ENCODE measurements around the gene KLK10. TPM values are rescaled to one million over a fixed set of nuclear protein-coding genes. Genes with fewer than 3 reads are reported as not detected.

Gene KLK10
- total RNA-seq, 2 experiments from 2014 or later = not detected

DNA sequence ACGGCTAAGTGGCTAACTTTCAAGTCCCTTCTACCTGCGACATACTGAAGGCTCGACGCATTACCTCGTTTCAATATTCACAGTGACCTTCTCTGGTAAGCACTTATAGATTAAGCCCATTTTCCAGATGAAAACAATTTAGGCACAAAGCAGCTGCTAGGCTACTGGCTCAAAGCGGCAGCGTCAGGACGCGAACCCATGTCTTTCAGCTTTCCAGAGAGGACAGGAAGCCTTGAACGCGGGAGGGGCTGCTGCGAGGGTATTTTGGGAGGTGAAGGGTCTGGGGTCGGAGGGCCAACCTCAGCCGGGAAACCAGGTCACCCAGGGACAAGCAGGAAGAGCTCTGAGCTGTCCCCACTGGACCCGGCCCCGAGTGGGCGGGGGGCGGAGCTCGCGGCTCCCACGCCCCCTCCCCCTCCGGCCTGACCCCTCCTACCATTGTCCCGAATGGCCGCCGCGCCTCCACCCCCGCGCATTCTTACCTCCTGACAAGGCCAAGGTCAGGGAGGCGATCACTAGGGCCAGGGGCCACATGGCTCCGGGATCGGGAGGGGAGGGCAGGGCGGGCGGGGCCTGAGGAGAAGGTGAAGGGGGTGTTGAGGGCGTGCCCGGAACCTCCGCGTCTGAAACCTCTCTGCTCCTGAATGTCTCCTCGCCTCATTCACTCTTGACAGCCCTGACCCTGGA, 45.2 kb upstream of the KLK10 start, which contains the start of gene KLK13:
Gene KLK13, minus strand, starts transcription at position 559 of the 687 bp plus-strand sequence. Its CDS starts 25 bp downstream, at position 534.
- Histone ChIP-seq H3K9me3 (ENCODE audit: control insufficient read depth in 1 of 2, insufficient read depth in 1 of 2, low read length in 2 of 2) (peaks cover 0 to 9% of the 10 kb centered on the region in 2 experiments), H3K4me3 (ENCODE audit: low read length) (peak within 1 kb of the TSS; percentile 6), H3K36me3 (ENCODE audit: insufficient read depth, low read length) (no peaks in the 10 kb centered on the region), H3K4me1 (ENCODE audit: insufficient read depth, low read length) (peaks cover 3% of the 10 kb centered on the region), H3K27me3 (ENCODE audit: control insufficient read depth in 1 of 2, insufficient read depth in 2 of 2, low read length in 2 of 2) (peaks cover 25 to 60% of the 10 kb centered on the region in 2 experiments), H3K27ac (ENCODE audit: low read depth in 1 of 2, low read length in 2 of 2) (no peak within 1 kb of the TSS)
- Mint-ChIP-seq H3K36me3 (ENCODE audit: low read depth) (no peaks in the 10 kb centered on the region), H3K27ac (no peak within 1 kb of the TSS), H3K4me3 (peak within 1 kb of the TSS; percentile 70), H3K27me3 (peaks cover 61% of the 10 kb centered on the region), H3K4me1 (ENCODE audit: low read depth) (no peaks in the 10 kb centered on the region), H3K9me3 (no peaks in the 10 kb centered on the region)
- intact Hi-C loops (cut with DNase I, micrococcal nuclease) = no loop called here
- ChIA-PET CTCF (interaction anchor here (0.7 kb wide), 1 partner anchor 48 kb away, joined by 3 read pairs; no protein-coding TSS in a partner anchor), POLR2A (no interaction called here)
- TF ChIP-seq, protein P1, sequence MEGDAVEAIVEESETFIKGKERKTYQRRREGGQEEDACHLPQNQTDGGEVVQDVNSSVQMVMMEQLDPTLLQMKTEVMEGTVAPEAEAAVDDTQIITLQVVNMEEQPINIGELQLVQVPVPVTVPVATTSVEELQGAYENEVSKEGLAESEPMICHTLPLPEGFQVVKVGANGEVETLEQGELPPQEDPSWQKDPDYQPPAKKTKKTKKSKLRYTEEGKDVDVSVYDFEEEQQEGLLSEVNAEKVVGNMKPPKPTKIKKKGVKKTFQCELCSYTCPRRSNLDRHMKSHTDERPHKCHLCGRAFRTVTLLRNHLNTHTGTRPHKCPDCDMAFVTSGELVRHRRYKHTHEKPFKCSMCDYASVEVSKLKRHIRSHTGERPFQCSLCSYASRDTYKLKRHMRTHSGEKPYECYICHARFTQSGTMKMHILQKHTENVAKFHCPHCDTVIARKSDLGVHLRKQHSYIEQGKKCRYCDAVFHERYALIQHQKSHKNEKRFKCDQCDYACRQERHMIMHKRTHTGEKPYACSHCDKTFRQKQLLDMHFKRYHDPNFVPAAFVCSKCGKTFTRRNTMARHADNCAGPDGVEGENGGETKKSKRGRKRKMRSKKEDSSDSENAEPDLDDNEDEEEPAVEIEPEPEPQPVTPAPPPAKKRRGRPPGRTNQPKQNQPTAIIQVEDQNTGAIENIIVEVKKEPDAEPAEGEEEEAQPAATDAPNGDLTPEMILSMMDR (IDR thresholded peaks at IDR 0.05) = no peak
- ATAC-seq (ENCODE audit: poor library complexity) (no peak), DNase-seq (no peak)

DNA sequence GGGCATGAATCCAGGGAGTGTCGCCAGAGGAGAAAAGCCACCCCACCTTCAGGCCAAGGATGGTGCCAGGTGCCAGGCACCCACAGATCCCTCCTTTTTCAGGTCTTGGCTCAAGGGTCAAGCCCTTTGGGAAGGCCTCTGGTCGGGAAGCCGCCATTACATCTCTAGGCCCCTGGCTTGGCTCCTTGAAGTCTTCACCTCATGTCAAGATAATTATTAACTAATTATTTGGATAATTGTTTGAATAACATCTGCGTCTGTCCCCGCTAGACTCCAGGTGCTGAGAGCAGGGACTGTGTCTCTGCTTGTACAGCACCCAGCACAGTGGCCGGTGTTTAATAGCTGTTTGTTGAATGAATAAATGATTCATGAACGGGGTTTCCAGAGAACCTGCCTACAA, 44.2 kb upstream of the KLK10 start:
- CTCF ChIA-PET = interaction anchor here (0.7 kb wide), 1 partner anchor 47 kb away, joined by 3 read pairs; no protein-coding TSS in a partner anchor
- H3K36me3 Mint-ChIP-seq (ENCODE audit: low read depth) = no peaks in the 10 kb centered on the region

DNA sequence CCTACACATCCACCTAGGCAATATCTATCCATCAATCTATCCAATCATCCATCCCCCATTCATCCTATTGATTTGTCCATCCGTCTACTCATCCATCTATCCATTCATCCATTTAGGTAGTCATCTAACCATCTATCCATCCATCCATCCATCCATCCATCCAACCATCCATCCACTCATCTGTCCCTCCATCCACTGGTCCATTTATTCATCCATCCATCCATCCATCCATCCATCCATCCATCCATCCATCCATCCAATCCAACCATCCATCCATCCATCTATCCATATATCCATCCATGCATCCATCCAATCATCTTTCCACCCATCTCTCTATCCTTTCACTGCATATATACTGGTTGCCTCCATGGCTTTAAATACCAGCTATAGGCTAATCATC, 41.5 kb upstream of the KLK10 start:
- H3K4me1 ChIP-seq (ENCODE audit: insufficient read depth, low read length) = peaks cover 3% of the 10 kb centered on the region
- ATAC-seq (ENCODE audit: poor library complexity) (no peak), DNase-seq (no peak)
- peaks cover 56% of the 10 kb centered on the region for H3K27me3 Mint-ChIP-seq
- TF ChIP-seq, protein P1 (IDR thresholded peaks at IDR 0.05) = no peak
- no peak overlapping the region for H3K4me3 ChIP-seq (ENCODE audit: low read length)
- no peak overlapping the region for H3K27ac Mint-ChIP-seq
- intact Hi-C loops (cut with DNase I, micrococcal nuclease) = no loop called here
- no peaks in the 10 kb centered on the region for H3K36me3 ChIP-seq (ENCODE audit: insufficient read depth, low read length)
- ChIA-PET POLR2A (no interaction called here), CTCF (no interaction called here)
- H3K4me3 Mint-ChIP-seq = no peak overlapping the region
- peaks cover 0 to 9% of the 10 kb centered on the region in 2 experiments for H3K9me3 ChIP-seq (ENCODE audit: control insufficient read depth in 1 of 2, insufficient read depth in 1 of 2, low read length in 2 of 2)
- H3K36me3 Mint-ChIP-seq (ENCODE audit: low read depth) = no peaks in the 10 kb centered on the region
- H3K9me3 Mint-ChIP-seq = no peaks in the 10 kb centered on the region
- no peak overlapping the region for H3K27ac ChIP-seq (ENCODE audit: low read depth in 1 of 2, low read length in 2 of 2)
- H3K4me1 Mint-ChIP-seq (ENCODE audit: low read depth) = no peaks in the 10 kb centered on the region
- peaks cover 16 to 42% of the 10 kb centered on the region in 2 experiments for H3K27me3 ChIP-seq (ENCODE audit: control insufficient read depth in 1 of 2, insufficient read depth in 2 of 2, low read length in 2 of 2)

More for the DNA sequence above, 44.2 kb upstream of the KLK10 start:
- intact Hi-C loops (cut with DNase I, micrococcal nuclease) = no loop called here
- peaks cover 65% of the 10 kb centered on the region for H3K27me3 Mint-ChIP-seq
- H3K4me3 ChIP-seq (ENCODE audit: low read length) = no peak overlapping the region
- peaks cover 25 to 60% of the 10 kb centered on the region in 2 experiments for H3K27me3 ChIP-seq (ENCODE audit: control insufficient read depth in 1 of 2, insufficient read depth in 2 of 2, low read length in 2 of 2)
- peaks cover 0 to 9% of the 10 kb centered on the region in 2 experiments for H3K9me3 ChIP-seq (ENCODE audit: control insufficient read depth in 1 of 2, insufficient read depth in 1 of 2, low read length in 2 of 2)
- peaks cover 3% of the 10 kb centered on the region for H3K4me1 ChIP-seq (ENCODE audit: insufficient read depth, low read length)
- H3K27ac Mint-ChIP-seq = no peak overlapping the region
- no peaks in the 10 kb centered on the region for H3K4me1 Mint-ChIP-seq (ENCODE audit: low read depth)
- H3K27ac ChIP-seq (ENCODE audit: low read depth in 1 of 2, low read length in 2 of 2) = no peak overlapping the region
- DNase-seq = no peak
- H3K9me3 Mint-ChIP-seq = no peaks in the 10 kb centered on the region
- H3K36me3 ChIP-seq (ENCODE audit: insufficient read depth, low read length) = no peaks in the 10 kb centered on the region
- POLR2A ChIA-PET = no interaction called here
- no peak overlapping the region for H3K4me3 Mint-ChIP-seq
- TF ChIP-seq, protein P1 (IDR thresholded peaks at IDR 0.05) = no peak
- no peak for ATAC-seq (ENCODE audit: poor library complexity)
